ENCODE data around the gene NPAS2. TPM values are rescaled to one million over a fixed set of nuclear protein-coding genes. Genes with fewer than 3 reads are reported as not detected.

Gene NPAS2
- total and polyA plus RNA-seq, 5 experiments from 2014 or later = 2.0 to 9.0 (median 4.1) TPM

DNA sequence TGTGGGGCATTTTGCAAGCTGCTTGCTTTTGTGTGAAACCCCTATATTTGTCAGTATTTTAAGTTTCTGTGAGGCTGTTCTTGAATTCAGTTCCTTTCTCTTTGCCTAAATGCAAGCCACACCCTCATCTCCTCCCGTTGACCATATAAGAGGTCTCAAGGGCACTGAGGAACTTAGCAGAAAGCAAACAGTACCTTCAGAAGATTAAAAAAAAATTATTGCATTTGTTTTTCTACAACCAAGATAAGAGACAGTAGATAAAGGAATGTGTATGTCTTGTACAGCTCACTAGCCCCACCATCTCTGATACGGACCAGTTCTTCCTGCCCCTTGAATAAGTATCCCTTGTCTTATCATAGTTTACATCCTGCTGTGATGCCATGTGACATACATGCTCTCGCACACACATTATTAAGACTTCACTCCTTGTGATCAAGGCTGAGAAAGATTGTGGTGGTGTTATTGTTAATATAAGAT, 64.2 kb downstream of the NPAS2 start:
- no peak for DNase-seq
- no peak overlapping the region for H3K4me3 Mint-ChIP-seq
- peaks cover 0 to 2% (median 0%) of the 10 kb centered on the region in 3 donors for H3K36me3 Mint-ChIP-seq
- H3K27me3 Mint-ChIP-seq = no peaks in the 10 kb centered on the region
- H3K4me1 Mint-ChIP-seq = peaks cover 5 to 15% (median 6%) of the 10 kb centered on the region in 4 donors
- H3K9me3 Mint-ChIP-seq = no peaks in the 10 kb centered on the region
- POLR2A ChIA-PET = no interaction called here
- ATAC-seq = no peak
- peak overlapping the region in 1 of 10 donors; percentile 10 for H3K27ac Mint-ChIP-seq

DNA sequence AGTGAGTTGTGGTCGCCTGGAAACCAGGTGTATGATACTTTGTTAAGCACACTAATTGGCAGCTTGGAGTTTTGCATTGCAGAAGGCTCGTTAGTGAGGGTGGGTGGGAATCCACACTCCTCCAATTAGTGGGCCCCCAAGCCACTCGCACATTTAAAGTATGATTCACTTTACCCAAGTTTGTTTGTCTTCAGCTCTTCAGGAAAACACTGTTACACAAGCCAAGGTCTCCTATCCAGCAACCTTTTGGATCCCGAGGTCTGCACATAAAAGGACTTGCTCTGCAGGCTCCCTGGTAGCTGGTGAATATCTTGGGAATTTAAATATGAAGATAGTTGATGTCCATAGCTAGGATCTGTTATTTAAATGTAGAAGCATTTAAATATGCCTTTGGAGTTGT, 66.1 kb downstream of the NPAS2 start:
- no peaks in the 10 kb centered on the region for H3K9me3 Mint-ChIP-seq
- peaks cover 0 to 6% (median 4%) of the 10 kb centered on the region in 3 donors for H3K36me3 Mint-ChIP-seq
- DNase-seq (no peak), ATAC-seq (no peak)
- no peak overlapping the region for H3K4me3 Mint-ChIP-seq
- H3K27me3 Mint-ChIP-seq = no peaks in the 10 kb centered on the region
- POLR2A ChIA-PET = no interaction called here
- peak overlapping the region in 1 of 10 donors; percentile 21 for H3K27ac Mint-ChIP-seq
- H3K4me1 Mint-ChIP-seq = peaks cover 5 to 14% (median 6%) of the 10 kb centered on the region in 4 donors

DNA sequence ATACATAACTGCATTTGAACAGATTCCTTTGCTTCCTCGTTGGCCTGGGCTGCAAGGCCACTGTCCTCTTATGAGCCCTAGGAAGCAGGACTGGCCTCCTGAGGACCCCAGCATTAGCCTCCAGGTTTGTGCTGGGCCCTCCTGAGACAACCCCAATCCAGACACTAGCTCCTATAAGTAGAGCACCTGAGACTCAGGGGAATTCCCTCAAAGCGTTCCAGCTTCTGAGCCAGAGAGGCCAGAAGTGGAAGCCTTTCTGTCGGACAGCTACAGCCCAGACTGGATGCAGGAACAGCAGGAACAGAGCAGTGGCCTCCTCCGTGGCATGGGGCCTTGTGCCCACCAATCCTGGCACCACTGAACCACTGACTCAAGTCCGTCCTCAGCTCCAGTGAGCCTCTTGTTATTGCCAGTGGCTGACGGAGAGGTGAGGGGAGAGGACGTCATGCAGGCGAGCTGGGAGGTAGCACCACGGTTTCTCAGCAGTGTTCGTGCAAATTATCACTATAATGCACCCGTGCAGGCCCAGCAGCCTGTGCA, 67.2 kb downstream of the NPAS2 start:
- no peak for ATAC-seq
- POLR2A ChIA-PET = no interaction called here
- DNase-seq = no peak
- H3K27ac Mint-ChIP-seq = no peak overlapping the region
- peaks cover 0 to 12% (median 6%) of the 10 kb centered on the region in 4 donors for H3K4me1 Mint-ChIP-seq
- H3K36me3 Mint-ChIP-seq = peaks cover 5 to 10% (median 7%) of the 10 kb centered on the region in 3 donors
- H3K4me3 Mint-ChIP-seq = no peak overlapping the region
- no peaks in the 10 kb centered on the region for H3K9me3 Mint-ChIP-seq
- no peaks in the 10 kb centered on the region for H3K27me3 Mint-ChIP-seq

DNA sequence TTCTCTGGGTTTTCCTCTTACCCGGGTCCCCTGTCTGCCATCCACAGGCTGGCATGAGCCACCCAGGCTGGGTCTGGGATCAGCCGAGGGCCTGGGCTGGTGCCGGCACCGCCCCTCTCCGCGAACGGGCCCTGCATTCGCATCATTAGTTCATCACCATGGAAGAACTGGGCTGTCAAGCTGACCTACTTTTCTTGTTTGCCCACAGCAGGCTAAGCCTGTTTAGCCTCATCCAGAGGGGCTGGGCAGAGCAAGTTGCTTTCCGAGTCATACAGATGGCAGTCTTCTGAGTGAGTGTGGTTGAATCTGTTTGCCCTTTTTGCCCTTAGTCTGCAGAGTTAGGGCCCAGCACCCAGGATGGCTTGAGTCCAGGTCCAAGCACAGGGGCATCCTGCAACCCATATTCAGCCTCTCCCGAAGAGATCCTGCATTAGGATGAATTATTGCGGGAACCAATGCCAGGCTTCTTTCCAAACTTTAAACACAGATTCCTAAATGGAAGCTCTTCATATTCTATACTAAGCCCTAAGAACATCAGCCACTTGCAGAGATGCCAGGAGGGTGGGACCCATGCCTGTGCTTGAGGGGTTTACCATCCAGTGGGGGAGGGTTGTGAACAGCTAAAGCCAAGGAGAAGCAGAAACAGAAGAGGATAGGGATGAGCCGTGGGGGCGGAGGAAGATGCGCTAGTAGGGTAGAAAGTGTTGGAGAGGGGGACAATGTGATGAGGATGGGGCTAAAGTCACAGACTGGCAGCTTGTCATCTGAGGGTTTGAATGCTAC, 68.0 kb downstream of the NPAS2 start:
- DNase-seq (no peak), ATAC-seq (no peak)
- Mint-ChIP-seq H3K27ac (peak overlapping the region in 1 of 10 donors; percentile 1), H3K9me3 (no peaks in the 10 kb centered on the region), H3K4me3 (no peak overlapping the region), H3K27me3 (no peaks in the 10 kb centered on the region), H3K36me3 (peaks cover 5 to 10% (median 7%) of the 10 kb centered on the region in 3 donors), H3K4me1 (peaks cover 0 to 10% (median 4%) of the 10 kb centered on the region in 4 donors)
- POLR2A ChIA-PET = interaction anchor here (0.6 kb wide), 1 partner anchor 9 kb away, joined by 3 read pairs; no protein-coding TSS in a partner anchor

DNA sequence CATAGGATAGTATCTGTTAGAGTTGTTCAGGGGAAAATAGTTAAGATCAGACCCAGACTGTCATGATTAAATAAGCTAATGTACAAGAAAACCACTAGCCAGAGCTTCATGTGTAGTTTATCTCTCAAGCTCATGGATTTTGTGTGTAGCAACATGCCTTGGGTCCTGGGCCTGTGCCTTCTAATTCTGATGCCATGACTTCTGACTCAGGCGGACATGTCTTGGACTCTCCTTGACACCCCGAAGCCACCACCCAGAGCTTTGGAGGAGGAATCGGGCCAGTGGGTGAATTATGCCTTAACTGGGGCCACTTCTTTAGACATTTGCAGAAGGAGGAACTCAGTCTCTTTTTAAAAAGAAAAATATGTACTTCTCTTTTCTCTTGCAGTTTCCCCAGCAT, 68.7 kb downstream of the NPAS2 start:
- Mint-ChIP-seq H3K27ac (peak overlapping the region in 2 of 10 donors; percentile 1 to 7), H3K36me3 (peaks cover 5 to 10% (median 7%) of the 10 kb centered on the region in 3 donors), H3K4me1 (peaks cover 0 to 10% (median 3%) of the 10 kb centered on the region in 4 donors), H3K27me3 (no peaks in the 10 kb centered on the region), H3K9me3 (no peaks in the 10 kb centered on the region), H3K4me3 (no peak overlapping the region)
- no peak for ATAC-seq
- no peak for DNase-seq
- POLR2A ChIA-PET = interaction anchor here (0.6 kb wide), 1 partner anchor 10 kb away, joined by 3 read pairs; no protein-coding TSS in a partner anchor

DNA sequence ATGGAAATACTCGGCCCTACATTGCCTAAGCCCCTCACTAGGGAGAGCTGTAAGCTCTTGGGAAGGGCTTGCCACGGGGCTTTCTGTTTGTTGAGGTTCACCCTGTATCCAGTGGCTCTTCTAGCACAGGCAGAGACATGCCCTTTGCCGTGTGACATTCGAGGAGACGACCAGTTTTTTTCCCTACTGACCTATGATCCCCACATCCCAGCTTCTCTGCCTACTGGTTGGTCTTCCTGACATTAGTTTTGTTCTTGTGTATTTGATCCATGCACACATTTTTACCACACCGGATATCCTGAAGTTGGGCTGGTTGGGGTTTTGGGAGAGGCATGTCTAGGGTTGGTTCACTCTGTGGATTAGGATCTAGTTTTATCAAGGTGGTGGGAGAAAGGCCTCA, 69.3 kb downstream of the NPAS2 start:
- Mint-ChIP-seq H3K36me3 (peaks cover 5 to 10% (median 7%) of the 10 kb centered on the region in 3 donors), H3K4me3 (no peak overlapping the region), H3K9me3 (no peaks in the 10 kb centered on the region), H3K4me1 (peaks cover 0 to 10% (median 0%) of the 10 kb centered on the region in 4 donors), H3K27me3 (no peaks in the 10 kb centered on the region), H3K27ac (no peak overlapping the region)
- no peak for ATAC-seq
- POLR2A ChIA-PET = no interaction called here
- DNase-seq = no peak

DNA sequence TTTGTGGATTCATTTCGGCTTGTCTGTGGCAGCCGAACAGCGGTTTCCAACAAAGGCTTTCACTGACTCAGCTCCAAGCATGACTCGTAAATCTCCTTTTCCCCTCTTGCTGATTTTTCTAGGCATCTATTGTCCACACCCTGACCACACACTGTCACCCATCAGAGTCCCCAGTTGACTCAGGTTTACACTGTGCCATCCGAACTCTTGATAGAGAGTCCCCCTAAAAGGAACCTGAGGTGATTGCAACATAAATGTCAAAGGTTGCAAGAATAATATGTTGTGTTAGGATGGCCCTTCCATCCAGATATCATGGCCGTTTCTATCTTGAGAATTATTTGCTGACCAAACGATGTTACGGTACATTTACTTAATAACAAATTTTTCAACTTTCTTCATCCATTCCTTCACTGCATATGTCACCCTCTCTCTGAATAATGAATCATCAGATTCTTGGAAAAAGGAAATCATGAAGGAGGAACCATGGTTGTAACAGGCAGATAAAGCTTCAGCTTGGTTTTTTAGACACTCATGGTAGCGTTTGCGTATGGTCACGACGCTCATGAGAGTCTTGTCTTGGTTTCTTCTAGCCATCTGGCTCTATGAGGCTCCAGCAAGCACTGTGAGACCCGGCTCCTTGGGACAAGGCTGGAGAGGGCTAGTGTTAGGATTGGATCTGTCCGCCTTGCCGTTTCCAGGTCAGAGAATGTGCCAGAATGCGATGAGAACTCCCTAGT, 72.1 kb downstream of the NPAS2 start:
- POLR2A ChIA-PET = no interaction called here
- H3K27ac Mint-ChIP-seq = no peak overlapping the region
- H3K9me3 Mint-ChIP-seq = no peaks in the 10 kb centered on the region
- H3K27me3 Mint-ChIP-seq = no peaks in the 10 kb centered on the region
- no peak for DNase-seq
- peaks cover 0 to 9% (median 2%) of the 10 kb centered on the region in 4 donors for H3K4me1 Mint-ChIP-seq
- peaks cover 5 to 10% (median 7%) of the 10 kb centered on the region in 3 donors for H3K36me3 Mint-ChIP-seq
- ATAC-seq = no peak
- H3K4me3 Mint-ChIP-seq = no peak overlapping the region

DNA sequence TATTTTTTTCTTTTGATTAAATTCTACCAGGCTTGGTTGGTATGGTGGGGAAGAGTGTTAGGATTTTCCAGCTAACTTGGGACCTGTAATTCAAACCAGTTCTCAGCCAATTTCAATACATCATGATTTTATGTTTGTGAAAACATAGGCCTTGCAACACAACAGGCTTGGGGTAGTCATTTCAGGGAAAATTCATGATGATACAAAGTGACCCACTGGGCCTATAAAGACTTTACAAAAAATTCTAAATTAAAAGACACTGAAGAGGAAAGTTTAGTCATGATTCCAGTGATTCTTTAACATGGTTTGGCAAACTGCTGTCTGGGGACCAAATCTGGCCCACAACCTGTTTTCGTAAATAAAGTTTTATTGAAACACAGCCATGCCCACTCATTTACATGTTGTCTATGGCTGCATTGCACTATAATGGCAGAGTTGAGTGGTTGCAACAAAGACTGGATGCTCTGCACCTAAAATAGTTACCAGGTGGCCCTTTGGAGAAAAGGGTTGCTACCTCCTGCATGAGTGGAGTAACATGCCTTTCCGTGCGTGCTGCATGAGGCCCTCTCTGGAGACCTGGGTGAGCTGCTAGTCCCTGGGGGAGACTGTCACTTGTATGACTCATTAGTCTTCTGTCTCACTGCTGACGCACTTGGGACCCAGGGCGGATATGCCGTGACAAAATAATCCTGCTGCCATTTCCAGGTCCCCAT, 73.6 kb downstream of the NPAS2 start:
- DNase-seq (no peak), ATAC-seq (no peak)
- peaks cover 0 to 2% (median 0%) of the 10 kb centered on the region in 9 donors for H3K9me3 Mint-ChIP-seq
- peaks cover 5 to 11% (median 7%) of the 10 kb centered on the region in 3 donors for H3K36me3 Mint-ChIP-seq
- no peak overlapping the region for H3K4me3 Mint-ChIP-seq
- peak overlapping the region in 1 of 10 donors; percentile 70 for H3K27ac Mint-ChIP-seq
- peaks cover 0 to 6% (median 2%) of the 10 kb centered on the region in 4 donors for H3K4me1 Mint-ChIP-seq
- POLR2A ChIA-PET = no interaction called here
- peaks cover 0 to 2% (median 0%) of the 10 kb centered on the region in 5 donors for H3K27me3 Mint-ChIP-seq

DNA sequence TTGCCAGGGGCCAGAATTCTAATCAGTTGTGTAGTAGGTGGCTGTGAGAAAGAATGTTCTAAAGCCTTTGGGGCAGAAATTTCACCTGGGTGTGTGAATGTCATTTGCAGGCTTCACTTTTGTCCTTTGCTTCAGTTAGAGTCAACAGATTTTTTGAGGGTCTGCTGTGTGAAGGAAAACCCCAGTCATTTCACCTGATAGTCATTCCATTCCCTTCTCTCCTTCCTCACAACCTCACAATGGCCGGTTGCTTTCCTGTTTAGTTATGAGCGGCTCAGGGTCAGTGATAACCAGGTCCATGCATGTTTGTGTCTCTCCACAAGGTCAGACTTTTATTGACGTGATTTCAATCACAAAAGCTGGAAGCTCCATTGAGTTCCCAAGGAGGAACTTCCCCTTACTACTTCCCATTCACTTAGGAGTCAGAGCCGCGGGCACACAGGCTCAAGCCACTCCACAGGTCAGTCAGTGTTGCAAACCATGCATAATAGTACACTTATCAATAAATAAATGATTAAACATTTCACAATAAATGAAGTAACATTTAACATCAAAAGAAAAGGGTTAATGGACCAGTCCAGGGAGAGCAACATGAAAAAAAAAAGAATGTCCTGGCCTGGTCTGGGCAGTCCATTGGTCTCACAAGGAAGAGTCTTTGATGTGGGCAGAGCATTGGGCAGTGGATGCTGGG, 74.3 kb downstream of the NPAS2 start:
- H3K36me3 Mint-ChIP-seq = peaks cover 5 to 12% (median 7%) of the 10 kb centered on the region in 3 donors
- no peak for ATAC-seq
- H3K9me3 Mint-ChIP-seq = peaks cover 0 to 2% (median 0%) of the 10 kb centered on the region in 9 donors
- no peak overlapping the region for H3K27ac Mint-ChIP-seq
- no peak for DNase-seq
- peaks cover 0 to 6% (median 2%) of the 10 kb centered on the region in 4 donors for H3K4me1 Mint-ChIP-seq
- H3K4me3 Mint-ChIP-seq = no peak overlapping the region
- H3K27me3 Mint-ChIP-seq = peaks cover 0 to 2% (median 0%) of the 10 kb centered on the region in 5 donors
- POLR2A ChIA-PET = no interaction called here

DNA sequence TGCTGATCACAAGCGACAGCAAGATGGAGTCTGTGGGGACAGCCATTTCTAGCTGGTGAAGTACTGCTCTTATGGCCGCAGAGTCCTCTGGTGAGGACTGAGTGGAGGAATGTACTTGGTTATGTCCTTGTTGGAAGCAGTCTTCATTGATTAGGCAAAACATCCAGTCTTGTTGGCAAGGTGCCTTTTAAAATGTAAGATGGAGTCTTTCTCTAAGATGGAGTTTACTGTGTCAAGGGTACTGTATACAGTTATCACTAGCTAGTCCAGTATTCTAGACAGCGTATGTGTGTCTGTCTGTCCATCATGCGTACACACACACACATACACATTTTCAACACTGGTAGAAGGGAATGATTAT, 74.8 kb downstream of the NPAS2 start:
- Mint-ChIP-seq H3K27ac (no peak overlapping the region), H3K36me3 (peaks cover 5 to 14% (median 10%) of the 10 kb centered on the region in 3 donors), H3K4me1 (peaks cover 0 to 6% (median 2%) of the 10 kb centered on the region in 4 donors), H3K27me3 (peaks cover 0 to 2% (median 0%) of the 10 kb centered on the region in 5 donors), H3K4me3 (no peak overlapping the region), H3K9me3 (peaks cover 0 to 3% (median 0%) of the 10 kb centered on the region in 9 donors)
- ATAC-seq (no peak), DNase-seq (no peak)
- POLR2A ChIA-PET = no interaction called here

DNA sequence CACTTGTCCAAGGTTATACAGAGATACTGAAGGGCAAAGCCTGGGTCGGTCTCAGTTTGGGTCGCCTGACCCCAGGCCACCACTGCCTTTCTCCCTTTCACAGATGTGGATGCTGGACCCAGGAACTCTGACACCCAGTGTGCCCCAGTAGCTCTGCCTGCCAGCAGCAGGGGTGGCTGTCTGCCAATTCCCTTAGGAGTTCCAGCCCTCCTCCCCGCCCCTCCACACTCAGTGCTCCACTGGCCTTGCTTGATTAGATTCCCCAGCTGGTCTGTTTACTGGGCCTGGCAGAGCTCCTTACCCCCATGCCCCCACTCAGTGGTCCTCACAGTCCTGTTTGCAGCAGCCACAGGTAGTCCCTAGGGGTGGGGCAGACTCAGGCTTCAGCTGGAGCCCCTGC, 75.5 kb downstream of the NPAS2 start:
- DNase-seq (no peak), ATAC-seq (no peak)
- H3K27ac Mint-ChIP-seq = peak overlapping the region in 1 of 10 donors; percentile 74
- peaks cover 0 to 5% (median 0%) of the 10 kb centered on the region in 9 donors for H3K9me3 Mint-ChIP-seq
- H3K36me3 Mint-ChIP-seq = peaks cover 5 to 14% (median 14%) of the 10 kb centered on the region in 3 donors
- no peak overlapping the region for H3K4me3 Mint-ChIP-seq
- POLR2A ChIA-PET = no interaction called here
- H3K4me1 Mint-ChIP-seq = peaks cover 0 to 6% (median 2%) of the 10 kb centered on the region in 4 donors
- peaks cover 0 to 2% (median 0%) of the 10 kb centered on the region in 5 donors for H3K27me3 Mint-ChIP-seq

All from naive thymus-derived CD8-positive, alpha-beta T cell (primary cell).